Measurements from ENCODE around the gene TPRA1.

TPRA1 gene

DNA sequence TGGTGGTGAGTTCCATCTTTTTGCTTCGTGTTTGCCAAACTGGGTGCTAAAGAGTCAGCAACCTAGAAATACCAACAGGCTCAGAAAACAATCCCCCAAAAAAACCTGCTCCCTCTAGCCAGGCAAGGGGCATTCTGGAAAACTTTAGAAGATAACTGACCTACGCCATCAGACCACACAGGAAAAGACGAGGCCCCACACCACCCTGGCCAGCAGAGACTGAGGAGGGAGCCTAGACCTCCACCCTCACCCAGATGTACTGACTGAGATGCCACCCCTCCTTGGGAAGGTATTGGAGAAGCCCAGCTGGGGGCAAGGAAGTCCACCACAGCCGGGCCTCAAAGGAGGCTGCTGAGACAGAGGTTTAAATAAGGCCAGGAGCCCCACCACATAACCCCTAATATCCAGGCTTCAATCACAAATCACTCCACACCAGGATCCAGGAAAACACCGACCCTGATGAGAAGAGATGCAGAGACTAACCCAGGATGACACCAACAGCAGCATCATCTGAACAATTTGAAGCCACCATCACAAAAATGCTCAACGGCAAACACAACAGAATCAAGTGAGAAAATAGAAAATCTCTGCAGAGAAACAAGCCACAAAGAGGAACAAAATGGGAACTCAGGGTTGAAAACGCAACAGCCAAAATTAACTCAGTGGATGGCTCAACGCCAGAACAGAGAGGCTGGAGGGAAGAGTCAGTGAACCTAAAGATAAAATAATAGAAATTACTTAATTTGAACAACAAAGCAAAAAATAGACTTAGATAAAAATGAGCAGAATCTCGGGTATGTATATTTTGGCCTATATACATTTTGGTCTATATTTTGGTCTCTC is 61.0 kb downstream of the TPRA1 start:
- Histone ChIP-seq H3K27me3 (peaks cover 0 to 19% of the 10 kb centered on the region in 2 donors), H3K9me3 (no peaks in the 10 kb centered on the region), H3K4me3 (no peak overlapping the region), H3K36me3 (no peaks in the 10 kb centered on the region), H3K4me1 (peaks cover 0 to 6% (median 0%) of the 10 kb centered on the region in 4 donors), H3K27ac (no peak overlapping the region)
- TF ChIP-seq, protein P1, sequence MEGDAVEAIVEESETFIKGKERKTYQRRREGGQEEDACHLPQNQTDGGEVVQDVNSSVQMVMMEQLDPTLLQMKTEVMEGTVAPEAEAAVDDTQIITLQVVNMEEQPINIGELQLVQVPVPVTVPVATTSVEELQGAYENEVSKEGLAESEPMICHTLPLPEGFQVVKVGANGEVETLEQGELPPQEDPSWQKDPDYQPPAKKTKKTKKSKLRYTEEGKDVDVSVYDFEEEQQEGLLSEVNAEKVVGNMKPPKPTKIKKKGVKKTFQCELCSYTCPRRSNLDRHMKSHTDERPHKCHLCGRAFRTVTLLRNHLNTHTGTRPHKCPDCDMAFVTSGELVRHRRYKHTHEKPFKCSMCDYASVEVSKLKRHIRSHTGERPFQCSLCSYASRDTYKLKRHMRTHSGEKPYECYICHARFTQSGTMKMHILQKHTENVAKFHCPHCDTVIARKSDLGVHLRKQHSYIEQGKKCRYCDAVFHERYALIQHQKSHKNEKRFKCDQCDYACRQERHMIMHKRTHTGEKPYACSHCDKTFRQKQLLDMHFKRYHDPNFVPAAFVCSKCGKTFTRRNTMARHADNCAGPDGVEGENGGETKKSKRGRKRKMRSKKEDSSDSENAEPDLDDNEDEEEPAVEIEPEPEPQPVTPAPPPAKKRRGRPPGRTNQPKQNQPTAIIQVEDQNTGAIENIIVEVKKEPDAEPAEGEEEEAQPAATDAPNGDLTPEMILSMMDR (IDR thresholded peaks at IDR 0.05), result no peak
- no peak for DNase-seq
- intact Hi-C loops (cut with DNase I; ENCODE audit: low total_unique reads), result no loop called here

DNA sequence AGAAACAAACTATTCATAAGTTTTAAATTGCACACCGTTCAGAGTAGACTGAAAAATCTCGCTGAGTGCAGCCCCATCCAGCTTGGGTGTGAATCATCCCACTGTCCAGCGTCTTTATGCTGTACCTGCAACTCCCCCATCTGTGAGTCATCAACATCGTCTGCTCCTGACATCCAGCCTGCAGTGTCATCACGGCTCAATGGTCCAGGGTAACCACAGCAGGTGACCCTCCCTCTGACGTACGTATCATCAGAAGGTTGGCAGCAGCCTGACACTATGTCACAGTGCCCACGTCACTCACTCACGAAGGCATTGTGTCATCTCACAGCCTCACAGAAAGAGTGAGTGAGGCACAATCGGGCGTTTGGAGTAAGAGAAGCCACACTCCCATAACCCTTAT is 65.2 kb downstream of the TPRA1 start:
- Histone ChIP-seq H3K27ac (no peak overlapping the region), H3K4me1 (peaks cover 0 to 6% (median 0%) of the 10 kb centered on the region in 4 donors), H3K9me3 (peaks cover 0 to 6% (median 3%) of the 10 kb centered on the region in 3 donors), H3K36me3 (no peaks in the 10 kb centered on the region), H3K4me3 (no peak overlapping the region), H3K27me3 (peaks cover 0 to 19% of the 10 kb centered on the region in 2 donors)
- TF ChIP-seq, protein P1 (IDR thresholded peaks at IDR 0.05), result no peak
- intact Hi-C loops (cut with DNase I; ENCODE audit: low total_unique reads), result no loop called here
- DNase-seq, result no peak

DNA sequence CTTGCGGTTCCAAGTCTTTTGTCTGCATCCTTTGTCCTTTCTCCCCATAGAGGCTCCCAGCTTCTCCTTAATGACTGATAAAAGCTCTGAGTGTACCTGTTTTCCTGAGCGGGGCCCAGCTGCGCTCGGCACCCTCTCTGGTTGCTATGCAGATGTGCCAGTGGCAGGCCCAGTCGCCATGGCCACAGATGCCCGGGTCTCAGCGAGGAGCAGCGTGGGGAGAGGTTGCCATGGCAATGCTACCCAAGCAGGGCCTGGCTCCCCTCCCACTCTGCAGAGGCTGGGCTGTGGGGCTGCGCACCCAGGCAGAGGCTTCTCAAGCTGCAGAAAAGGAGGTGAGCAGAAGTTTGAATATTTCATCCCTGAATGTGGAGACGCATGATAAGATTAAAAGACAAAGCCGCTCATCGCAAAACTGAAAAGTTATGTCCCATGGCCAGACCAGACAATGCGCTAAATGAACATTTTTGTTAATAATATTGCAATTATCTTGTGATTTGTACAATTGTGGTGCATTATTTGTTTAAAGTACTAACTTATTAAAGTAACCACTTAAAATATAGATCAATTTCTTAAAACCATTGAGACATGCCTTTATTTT is 66.1 kb downstream of the TPRA1 start:
- TF ChIP-seq, protein P1 (IDR thresholded peaks at IDR 0.05), result no peak
- Histone ChIP-seq H3K36me3 (no peaks in the 10 kb centered on the region), H3K27ac (no peak overlapping the region), H3K27me3 (peaks cover 0 to 19% of the 10 kb centered on the region in 2 donors), H3K4me3 (no peak overlapping the region), H3K4me1 (peaks cover 0 to 2% (median 0%) of the 10 kb centered on the region in 4 donors), H3K9me3 (peaks cover 0 to 6% (median 3%) of the 10 kb centered on the region in 3 donors)
- no peak for DNase-seq
- intact Hi-C loops (cut with DNase I; ENCODE audit: low total_unique reads), result no loop called here

All from tibial artery (tissue), 4 donors.